ENCODE measurements around the gene ACOX1. TPM values are rescaled to one million over a fixed set of nuclear protein-coding genes. Genes with fewer than 3 reads are reported as not detected.

ACOX1 gene
- total RNA-seq, 1 experiment from 2014 or later = 39.5 TPM

DNA sequence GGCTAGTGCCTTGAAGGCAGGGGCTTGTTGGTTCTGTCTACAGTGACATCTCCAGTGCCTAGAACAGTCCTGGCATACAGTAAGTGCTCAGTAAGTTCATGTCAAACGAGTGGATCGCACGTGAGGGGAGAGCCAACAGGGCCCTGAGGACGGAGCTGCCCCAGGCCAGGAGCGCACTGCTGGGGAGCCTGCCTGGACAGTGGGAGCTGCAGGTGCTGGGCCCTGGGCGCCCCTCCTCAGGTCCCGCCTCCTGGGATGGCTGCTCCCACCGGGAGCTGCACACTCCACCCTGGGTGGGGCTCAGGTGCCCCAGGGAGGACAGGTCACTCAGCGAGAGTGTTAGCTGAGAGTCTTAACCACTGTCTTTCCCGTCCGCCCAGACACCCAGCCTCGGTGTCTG lies 46.3 kb upstream of the ACOX1 start:
- Histone ChIP-seq H3K4me1 (ENCODE audit: insufficient read depth, low read length, poor library complexity, severe bottlenecking) (peaks cover 14% of the 10 kb centered on the region), H3K27me3 (replicated peaks; ENCODE audit: insufficient read depth, low read depth, low read length, poor library complexity) (peaks cover 4% of the 10 kb centered on the region), H3K4me3 (ENCODE audit: low read depth, low read length, poor library complexity, severe bottlenecking) (no peak overlapping the region), H3K27ac (ENCODE audit: low read depth, low read length, poor library complexity, severe bottlenecking) (no peak overlapping the region), H3K36me3 (ENCODE audit: insufficient read depth, low read length, poor library complexity, severe bottlenecking) (no peaks in the 10 kb centered on the region), H3K9me3 (ENCODE audit: low read depth, low read length, poor library complexity, severe bottlenecking) (no peaks in the 10 kb centered on the region)
- TF ChIP-seq, protein P1, sequence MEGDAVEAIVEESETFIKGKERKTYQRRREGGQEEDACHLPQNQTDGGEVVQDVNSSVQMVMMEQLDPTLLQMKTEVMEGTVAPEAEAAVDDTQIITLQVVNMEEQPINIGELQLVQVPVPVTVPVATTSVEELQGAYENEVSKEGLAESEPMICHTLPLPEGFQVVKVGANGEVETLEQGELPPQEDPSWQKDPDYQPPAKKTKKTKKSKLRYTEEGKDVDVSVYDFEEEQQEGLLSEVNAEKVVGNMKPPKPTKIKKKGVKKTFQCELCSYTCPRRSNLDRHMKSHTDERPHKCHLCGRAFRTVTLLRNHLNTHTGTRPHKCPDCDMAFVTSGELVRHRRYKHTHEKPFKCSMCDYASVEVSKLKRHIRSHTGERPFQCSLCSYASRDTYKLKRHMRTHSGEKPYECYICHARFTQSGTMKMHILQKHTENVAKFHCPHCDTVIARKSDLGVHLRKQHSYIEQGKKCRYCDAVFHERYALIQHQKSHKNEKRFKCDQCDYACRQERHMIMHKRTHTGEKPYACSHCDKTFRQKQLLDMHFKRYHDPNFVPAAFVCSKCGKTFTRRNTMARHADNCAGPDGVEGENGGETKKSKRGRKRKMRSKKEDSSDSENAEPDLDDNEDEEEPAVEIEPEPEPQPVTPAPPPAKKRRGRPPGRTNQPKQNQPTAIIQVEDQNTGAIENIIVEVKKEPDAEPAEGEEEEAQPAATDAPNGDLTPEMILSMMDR (conservative IDR thresholded peaks at IDR 0.05; ENCODE audit: low read depth, low read length) = no peak
- TF ChIP-seq EZH2 (IDR thresholded peaks at IDR 0.05; ENCODE audit: borderline replicate concordance, low read depth, low read length, poor library complexity, severe bottlenecking) = no peak
- ChIA-PET POLR2A (ENCODE audit: low non-redundant PET) (no interaction called here), CTCF (no interaction called here)
- BruUV-seq (replicated peaks) = no TSS peak
- no peak for DNase-seq (ENCODE audit: low spot score)
- intact Hi-C loops (cut with micrococcal nuclease; ENCODE audit: unreplicated experiment) = no loop called here

- ChIA-PET CTCF (no interaction called here), POLR2A (ENCODE audit: low non-redundant PET) (no interaction called here)
- no TSS peak for BruUV-seq (replicated peaks)
- Histone ChIP-seq H3K27me3 (replicated peaks; ENCODE audit: insufficient read depth, low read depth, low read length, poor library complexity) (peaks cover 4% of the 10 kb centered on the region), H3K9me3 (ENCODE audit: low read depth, low read length, poor library complexity, severe bottlenecking) (no peaks in the 10 kb centered on the region), H3K4me3 (ENCODE audit: low read depth, low read length, poor library complexity, severe bottlenecking) (no peak overlapping the region), H3K36me3 (ENCODE audit: insufficient read depth, low read length, poor library complexity, severe bottlenecking) (no peaks in the 10 kb centered on the region), H3K27ac (ENCODE audit: low read depth, low read length, poor library complexity, severe bottlenecking) (no peak overlapping the region), H3K4me1 (ENCODE audit: insufficient read depth, low read length, poor library complexity, severe bottlenecking) (peaks cover 6% of the 10 kb centered on the region)
- TF ChIP-seq, protein P1 (conservative IDR thresholded peaks at IDR 0.05; ENCODE audit: low read depth, low read length) = no peak
- no peak for TF ChIP-seq EZH2 (IDR thresholded peaks at IDR 0.05; ENCODE audit: borderline replicate concordance, low read depth, low read length, poor library complexity, severe bottlenecking)
- intact Hi-C loops (cut with micrococcal nuclease; ENCODE audit: unreplicated experiment) = no loop called here
- DNase-seq (ENCODE audit: low spot score) = no peak
These were observed 45.4 kb upstream of the ACOX1 start for GRCh38 chr17:76024353-76024752.

DNA sequence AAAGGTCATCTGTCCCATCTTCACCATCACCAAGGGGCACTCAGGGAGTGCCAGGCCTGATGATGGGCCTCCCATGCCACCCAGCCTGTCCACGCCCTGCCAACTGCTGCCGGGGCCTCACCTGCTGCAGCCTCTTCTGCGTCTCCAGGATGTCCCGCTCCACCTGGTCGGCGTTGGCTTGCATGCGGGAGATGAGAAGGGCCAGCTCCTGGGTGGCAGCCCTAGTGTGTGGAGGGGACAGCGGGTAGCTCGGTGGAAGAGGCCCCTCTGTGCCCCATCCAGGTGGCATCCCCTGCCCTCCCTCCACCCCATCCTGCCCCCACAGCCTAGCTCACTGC lies 44.9 kb upstream of the ACOX1 start:
- no peak for DNase-seq (ENCODE audit: low spot score)
- H3K4me1 ChIP-seq (ENCODE audit: insufficient read depth, low read length, poor library complexity, severe bottlenecking) = peaks cover 1% of the 10 kb centered on the region

More for the DNA sequence above, 44.9 kb upstream of the ACOX1 start:
- Histone ChIP-seq H3K4me3 (ENCODE audit: low read depth, low read length, poor library complexity, severe bottlenecking) (no peak overlapping the region), H3K27me3 (replicated peaks; ENCODE audit: insufficient read depth, low read depth, low read length, poor library complexity) (peaks cover 4% of the 10 kb centered on the region), H3K9me3 (ENCODE audit: low read depth, low read length, poor library complexity, severe bottlenecking) (no peaks in the 10 kb centered on the region), H3K27ac (ENCODE audit: low read depth, low read length, poor library complexity, severe bottlenecking) (no peak overlapping the region), H3K36me3 (ENCODE audit: insufficient read depth, low read length, poor library complexity, severe bottlenecking) (no peaks in the 10 kb centered on the region)
- intact Hi-C loops (cut with micrococcal nuclease; ENCODE audit: unreplicated experiment) = no loop called here
- BruUV-seq (replicated peaks) = no TSS peak
- TF ChIP-seq EZH2 (IDR thresholded peaks at IDR 0.05; ENCODE audit: borderline replicate concordance, low read depth, low read length, poor library complexity, severe bottlenecking) = no peak
- TF ChIP-seq, protein P1 (conservative IDR thresholded peaks at IDR 0.05; ENCODE audit: low read depth, low read length) = no peak
- ChIA-PET POLR2A (ENCODE audit: low non-redundant PET) (no interaction called here), CTCF (no interaction called here)
